Measurements from ENCODE around the gene BIRC2.
A peak's percentile ranks its signal among the peaks of the same experiment; 100 is the strongest.
"Not testable (repeated sequence)": the region's sequence is repeated elsewhere in the genome, so short reads cannot be mapped to it uniquely, and the experiment has no call there.

The BIRC2 gene

GRCh38 chr11:102323542-102324251, 23.3 kb upstream of the BIRC2 start:
- DNase-seq (ENCODE audit: low spot score), result no peak

DNA sequence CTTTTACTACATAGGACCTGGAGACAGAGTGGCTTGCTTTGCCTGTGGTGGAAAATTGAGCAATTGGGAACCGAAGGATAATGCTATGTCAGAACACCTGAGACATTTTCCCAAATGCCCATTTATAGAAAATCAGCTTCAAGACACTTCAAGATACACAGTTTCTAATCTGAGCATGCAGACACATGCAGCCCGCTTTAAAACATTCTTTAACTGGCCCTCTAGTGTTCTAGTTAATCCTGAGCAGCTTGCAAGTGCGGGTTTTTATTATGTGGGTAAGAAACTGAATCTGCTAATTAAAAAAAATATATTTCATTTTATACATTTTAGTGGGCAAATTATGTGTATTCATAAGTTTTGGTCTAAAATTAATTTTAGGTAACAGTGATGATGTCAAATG, 21.9 kb upstream of the BIRC2 start:
- no peak for DNase-seq (ENCODE audit: low spot score)

GRCh38 chr11:102328748-102329147, 18.3 kb upstream of the BIRC2 start:
- DNase-seq (ENCODE audit: low spot score), result no peak

DNA sequence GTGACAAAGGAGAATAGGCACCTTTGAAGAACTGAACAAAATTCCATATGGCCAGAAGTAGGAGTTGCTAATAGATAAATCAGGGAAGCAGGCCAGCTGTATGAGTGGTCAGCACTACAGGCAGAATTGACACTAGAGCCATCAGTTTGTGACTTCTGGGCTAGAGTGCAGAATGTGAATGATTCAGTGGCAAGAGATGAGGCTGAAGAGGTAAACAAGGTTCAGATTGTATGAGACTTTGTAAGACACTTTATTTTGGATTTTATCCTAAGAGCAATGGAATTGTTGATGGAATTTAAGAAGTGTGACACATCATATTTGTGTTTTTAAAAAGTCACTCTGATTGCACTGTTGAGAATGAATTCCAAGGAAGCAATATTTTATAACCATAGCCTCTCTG, 16.8 kb upstream of the BIRC2 start:
- DNase-seq (ENCODE audit: low spot score), result no peak

DNA sequence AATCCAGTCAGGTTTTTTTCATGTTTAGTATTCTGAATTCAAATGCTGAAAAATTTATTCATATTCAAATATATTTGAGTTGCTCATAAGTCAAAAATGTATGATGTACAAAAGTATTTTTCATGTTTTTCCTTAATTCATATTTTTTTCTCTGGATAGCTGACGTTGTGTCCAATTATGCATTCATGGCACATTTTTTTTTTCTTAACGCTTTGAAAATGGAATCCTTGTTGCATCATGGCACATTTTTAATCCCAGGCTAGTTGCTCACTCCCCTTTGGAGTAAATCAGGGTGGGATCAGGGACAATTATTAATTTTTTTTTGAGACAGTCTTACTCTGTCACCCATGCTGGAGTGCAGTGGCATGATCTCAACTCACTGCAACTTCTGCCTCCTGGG, 15.7 kb upstream of the BIRC2 start:
- DNase-seq (ENCODE audit: low spot score), result no peak

GRCh38 chr11:102332611-102332994, 14.4 kb upstream of the BIRC2 start:
- DNase-seq (ENCODE audit: low spot score), result no peak

- no peak for DNase-seq (ENCODE audit: low spot score)
Measured at GRCh38 chr11:102338479-102339010, 8.5 kb upstream of the BIRC2 start.

DNA sequence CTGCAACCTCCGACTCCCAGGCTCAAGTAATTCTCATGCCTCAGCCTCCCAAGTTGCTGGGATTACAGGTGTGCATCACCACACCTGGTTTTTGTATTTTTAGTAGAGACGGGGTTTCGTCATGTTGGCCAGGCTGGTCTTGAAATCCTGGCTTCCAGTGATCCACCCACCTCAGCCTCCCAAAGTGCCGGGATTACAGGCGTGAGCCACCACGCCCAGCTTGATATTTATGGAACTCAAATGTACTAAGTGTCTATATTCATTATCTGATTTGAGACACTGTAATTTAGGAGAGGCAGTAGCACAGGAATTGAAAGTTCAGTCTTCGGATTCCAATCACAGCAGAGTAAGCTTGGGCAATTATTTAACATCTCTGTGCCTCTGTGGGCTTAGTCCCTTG, 5.7 kb upstream of the BIRC2 start:
- not testable (repeated sequence) for DNase-seq (ENCODE audit: low spot score)

DNA sequence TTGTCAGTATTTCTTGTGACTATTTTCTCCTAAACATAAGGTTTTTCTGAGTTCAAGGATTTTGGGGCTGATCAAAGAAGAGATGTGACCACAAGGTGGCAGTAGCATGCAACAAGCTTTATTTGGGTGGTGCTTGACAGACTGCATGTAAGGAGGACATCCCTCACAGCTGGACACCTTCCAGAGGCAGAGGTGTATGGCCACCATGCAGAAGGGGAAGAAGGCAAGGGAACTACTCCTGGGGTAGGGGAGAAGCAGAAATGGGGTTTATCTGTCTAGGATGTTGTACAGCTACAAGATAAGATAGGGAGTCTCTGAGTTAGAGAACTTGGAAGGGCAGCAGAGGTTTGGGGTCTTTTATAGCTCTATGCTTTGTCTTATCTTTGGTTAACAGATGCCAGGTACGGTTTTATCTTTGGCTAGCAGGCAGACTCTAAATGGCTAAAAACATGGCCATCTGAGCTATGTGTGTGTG, 5.1 kb upstream of the BIRC2 start:
- peak; percentile 90 for DNase-seq (ENCODE audit: low spot score)

DNA sequence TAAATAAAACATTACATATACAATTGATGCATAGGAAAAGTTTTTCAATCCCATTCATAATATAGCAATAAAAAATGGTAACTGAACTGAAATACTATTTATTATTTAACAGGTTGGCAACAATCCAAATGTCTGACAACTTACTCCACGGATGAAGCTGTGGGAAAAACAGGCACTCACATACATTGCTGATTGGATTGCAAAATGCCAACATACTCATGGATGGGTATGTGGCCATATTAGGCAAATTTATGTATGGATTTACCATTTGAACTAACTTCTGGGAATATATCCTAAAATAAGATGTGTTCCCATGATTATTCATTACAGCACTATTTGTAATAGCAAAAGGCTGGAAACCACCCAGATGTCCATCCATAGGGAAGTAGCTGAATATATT, 3.2 kb upstream of the BIRC2 start:
- DNase-seq (ENCODE audit: low spot score), result no peak

DNA sequence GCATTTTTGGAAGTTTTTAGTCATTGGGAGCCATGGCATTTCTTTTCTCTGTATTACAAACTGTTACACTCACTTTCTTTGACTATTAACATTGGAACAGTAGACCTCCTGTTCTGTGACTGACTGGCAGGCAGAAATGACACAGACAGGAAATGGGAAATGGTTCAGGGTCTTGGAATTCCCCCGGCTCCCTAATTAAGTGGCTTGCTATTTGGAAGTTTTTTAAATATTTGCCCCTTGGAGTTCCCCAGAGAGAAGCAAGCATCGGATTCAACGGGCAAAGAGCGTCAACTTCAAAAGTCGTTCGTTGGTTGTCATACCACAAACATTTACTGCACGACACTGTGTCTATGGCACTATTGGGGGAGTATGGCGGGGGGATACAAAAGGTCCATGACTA, 1.1 kb upstream of the BIRC2 start:
- no peak for DNase-seq (ENCODE audit: low spot score)

GRCh38 chr11:102346456-102346747, 612 bp upstream of the BIRC2 start:
- DNase-seq (ENCODE audit: low spot score), result no peak

DNA sequence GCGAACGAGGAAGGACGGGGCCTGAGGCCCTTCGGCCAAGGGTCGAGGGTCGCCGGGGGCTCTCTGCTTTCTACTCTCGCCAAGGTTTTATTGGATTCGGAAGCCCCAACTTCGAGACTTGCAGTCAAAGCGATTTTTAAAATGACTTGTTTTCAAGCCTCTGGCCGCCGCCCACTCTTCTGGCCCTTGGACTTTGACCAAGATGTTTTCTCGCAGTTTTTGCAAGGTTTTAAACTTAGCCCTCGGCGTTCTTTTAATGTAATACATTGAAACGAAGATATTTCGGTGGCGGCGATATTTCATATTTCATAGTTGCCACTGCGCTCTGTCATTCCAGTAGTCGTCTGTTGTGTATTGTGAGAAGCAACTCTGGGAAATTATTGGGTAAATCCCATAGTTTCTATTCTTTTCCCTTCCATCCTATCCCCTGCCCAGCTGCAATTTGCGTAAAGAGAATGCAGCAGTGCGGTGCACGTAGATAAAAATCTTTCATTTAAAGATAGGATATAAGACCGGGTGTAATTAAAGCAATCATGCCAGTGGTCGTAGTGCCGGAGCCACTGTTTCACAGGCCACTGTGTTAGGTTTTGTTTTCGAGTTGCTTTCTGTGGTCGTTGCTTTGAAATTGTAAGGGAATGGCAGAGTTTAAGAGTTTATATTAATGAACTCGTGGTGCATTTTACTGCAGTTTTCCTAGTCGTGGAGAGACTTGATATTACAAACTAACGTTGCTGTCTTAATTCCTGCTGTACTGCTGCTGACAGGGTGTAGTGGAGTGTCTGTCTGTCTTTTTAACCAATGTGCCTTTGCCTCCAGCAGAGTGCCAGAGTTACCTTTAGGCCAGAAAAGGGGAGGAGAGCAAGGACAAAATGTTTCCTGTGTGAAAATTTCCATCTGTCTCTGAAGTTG, 702 bp downstream of the BIRC2 start:
- peak; percentile 27 for DNase-seq (ENCODE audit: low spot score)

- DNase-seq (ENCODE audit: low spot score), result no peak
Measured at GRCh38 chr11:102357116-102357515, 10.1 kb downstream of the BIRC2 start.

DNA sequence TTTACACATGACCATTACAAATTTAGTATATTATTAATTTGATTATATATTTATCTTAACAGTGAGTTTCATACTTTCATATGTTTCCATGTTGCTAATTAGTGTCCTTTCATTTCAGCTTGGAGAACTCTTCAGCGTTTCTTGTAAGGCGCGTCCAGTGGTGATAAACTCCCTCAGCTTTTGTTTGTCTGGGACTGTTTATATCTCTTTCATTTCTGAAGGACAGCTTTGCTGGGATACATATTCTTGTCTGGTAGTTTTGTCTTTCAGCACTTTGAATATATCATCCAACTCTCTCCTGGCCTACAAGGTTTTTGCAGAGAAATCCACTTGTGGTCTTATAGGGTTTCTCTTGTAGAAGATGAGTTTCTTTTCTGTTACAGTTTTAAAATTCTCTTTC, 12.4 kb downstream of the BIRC2 start:
- no peak for DNase-seq (ENCODE audit: low spot score)

- DNase-seq (ENCODE audit: low spot score), result no peak
Measured at GRCh38 chr11:102360681-102361080, 13.7 kb downstream of the BIRC2 start.

DNA sequence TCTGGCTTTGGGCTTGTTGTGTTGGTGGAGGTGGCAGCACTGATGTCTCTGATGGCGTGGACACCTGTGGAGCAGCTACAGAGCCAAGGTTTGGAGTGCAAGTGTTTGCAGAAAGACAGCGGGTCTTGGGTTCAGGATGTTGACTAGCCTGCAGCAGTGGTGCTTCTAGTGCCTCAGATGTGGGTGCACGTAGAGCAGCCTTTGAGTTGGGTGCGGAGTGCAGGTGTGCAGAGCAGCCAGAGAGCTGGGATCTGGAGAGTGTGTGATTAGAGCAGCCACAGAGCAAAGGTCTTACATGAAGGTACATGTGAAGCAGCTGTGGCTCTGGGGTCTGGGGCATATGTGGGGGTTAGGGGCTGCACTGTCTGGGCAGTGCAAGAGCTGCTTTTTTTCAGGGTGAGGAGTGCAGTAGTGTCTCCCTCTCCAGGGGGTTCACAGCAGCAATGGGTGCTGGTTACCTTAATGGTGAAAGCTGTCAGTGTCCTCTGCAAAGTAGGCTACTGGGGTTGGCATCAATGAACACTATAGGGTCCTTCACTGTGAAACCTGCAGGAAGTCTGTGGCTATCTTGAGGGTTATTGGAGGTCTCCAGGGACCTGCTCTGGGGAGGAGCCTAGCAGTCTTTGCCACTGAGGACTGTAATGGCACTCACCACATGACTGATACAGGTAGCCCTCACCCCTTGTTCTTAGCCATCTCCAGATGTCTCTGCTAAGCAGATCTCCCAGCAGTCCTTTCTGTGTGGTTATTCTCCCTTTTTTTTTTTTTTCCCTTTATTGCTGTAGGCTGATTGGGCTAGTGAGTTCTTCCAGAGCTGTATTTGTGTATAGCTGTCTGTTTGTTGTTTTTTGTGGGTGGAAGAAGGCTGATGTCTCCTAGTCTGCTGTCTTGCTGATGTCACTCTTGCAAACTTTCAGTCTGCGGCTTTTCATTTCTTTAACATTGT, 14.3 kb downstream of the BIRC2 start:
- DNase-seq (ENCODE audit: low spot score), result no peak

GRCh38 chr11:102364991-102365390, 18.0 kb downstream of the BIRC2 start:
- no peak for DNase-seq (ENCODE audit: low spot score)

- peak; percentile 8 for DNase-seq (ENCODE audit: low spot score)
Measured at GRCh38 chr11:102367364-102367763, 20.4 kb downstream of the BIRC2 start.

DNA sequence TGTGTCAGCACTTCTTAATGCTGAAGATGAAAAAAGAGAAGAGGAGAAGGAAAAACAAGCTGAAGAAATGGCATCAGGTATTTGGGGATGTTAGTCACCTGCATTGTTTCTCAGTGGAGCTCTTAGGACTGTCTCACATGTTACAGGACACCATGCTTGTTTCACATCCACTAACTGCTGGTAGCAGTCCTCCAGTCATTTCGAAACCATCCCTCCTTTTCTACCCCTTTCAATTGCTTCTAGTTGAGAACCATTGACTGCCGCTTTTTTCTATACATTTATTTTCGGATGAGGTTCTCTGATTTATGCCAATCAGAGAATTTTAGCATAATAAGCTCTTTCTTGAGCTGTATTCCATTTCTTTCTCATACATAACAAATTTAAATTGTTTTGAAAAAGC, 21.5 kb downstream of the BIRC2 start:
- no peak for DNase-seq (ENCODE audit: low spot score)

GRCh38 chr11:102374633-102375424, 27.8 kb downstream of the BIRC2 start:
- not testable (repeated sequence) for DNase-seq (ENCODE audit: low spot score)
